ENCODE data around the gene ME3. TPM values are rescaled to one million over a fixed set of nuclear protein-coding genes. Genes with fewer than 3 reads are reported as not detected.
"Not testable (repeated sequence)": the region's sequence is repeated elsewhere in the genome, so short reads cannot be mapped to it uniquely, and the experiment has no call there.

ME3 gene
- total RNA-seq, 1 experiment from 2014 or later, result 28.7 TPM

DNA sequence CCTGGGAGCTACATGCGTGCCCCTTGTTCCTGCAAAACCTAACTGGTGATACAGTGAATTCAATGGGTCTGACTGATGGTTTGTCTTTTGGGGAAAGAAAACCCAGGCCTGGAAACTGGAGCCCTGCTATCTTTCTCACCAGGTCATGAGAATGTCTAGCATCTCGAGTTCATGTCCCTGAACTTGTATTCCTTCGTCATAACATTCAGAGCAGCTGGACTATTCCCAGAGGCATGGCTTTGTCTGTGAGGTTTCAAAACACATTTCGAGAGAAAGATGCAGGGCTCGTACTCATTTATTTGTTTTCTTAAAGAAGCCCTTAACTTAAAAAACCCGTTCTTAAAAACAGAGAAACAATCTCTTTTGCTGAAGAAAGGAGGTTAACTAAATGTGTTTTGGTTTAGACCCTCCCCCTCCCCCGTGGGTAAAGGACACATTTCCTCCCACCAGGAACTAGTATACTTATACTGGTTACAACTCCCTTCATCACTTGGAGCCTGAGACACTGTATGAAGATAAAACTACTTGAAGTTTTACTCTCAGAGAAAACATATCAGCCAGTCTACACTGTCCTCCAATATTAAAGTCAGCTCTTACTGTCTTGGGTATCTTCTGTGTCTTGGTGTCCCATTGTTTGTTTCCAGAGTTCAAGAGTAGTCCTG is 43.2 kb downstream of the ME3 start:
- in situ Hi-C loops (cut with HindIII; ENCODE audit: low sequenced_read_pairs), result no loop called here
- DNase-seq (ENCODE audit: low spot score), result no peak

DNA sequence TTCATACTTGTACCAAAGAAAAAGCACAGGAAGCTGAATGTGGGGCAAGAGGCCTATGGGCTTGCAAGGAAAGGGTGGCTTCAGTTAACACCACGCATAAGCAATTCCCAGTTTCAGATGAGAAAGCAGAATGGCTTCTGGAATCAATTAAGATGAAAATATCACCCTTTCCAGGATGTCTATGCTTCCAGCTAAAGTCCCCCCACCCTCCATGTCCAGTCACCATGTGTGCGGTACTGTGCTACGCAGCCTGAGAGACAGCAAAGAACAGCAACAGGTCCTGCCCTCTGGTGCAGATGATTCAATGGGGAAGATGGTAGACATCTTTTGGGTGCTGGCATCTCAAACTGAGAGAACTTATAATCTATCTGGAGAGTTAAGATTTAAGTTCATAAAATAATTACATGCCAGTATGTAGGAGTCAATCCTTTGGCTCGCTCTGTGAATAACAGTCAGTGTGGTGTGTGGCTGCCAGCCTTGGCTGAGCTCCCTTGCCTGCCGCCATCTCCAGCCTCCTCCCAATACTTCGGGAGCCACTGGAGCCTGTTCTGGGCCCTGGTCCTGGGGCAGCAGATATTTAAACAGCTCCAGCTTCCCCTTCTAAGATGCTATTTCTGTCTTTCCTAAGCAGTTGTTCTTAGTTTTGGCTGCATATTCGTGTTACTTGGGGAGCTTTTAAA is 44.5 kb downstream of the ME3 start:
- in situ Hi-C loops (cut with HindIII; ENCODE audit: low sequenced_read_pairs), result no loop called here
- no peak for DNase-seq (ENCODE audit: low spot score)

DNA sequence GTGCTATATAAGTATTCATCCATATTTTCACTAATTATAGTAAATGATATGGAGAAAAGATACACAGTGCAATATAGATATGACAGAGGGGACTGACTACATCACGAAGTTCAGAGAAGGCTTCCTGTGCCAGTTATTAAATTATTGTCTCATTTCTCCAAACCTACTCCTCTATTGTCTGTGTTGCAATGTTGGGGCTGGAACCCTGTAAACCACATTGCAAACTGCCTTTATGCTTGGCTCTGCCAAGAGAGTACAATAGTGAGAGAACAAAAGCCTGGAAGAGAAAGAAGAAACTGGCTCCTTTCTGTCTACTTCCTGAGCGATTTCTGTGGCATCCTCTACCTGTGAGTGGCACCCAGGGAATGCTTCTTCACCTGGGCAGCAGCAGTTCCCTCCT is 46.4 kb downstream of the ME3 start:
- in situ Hi-C loops (cut with HindIII; ENCODE audit: low sequenced_read_pairs), result no loop called here
- DNase-seq (ENCODE audit: low spot score), result no peak

DNA sequence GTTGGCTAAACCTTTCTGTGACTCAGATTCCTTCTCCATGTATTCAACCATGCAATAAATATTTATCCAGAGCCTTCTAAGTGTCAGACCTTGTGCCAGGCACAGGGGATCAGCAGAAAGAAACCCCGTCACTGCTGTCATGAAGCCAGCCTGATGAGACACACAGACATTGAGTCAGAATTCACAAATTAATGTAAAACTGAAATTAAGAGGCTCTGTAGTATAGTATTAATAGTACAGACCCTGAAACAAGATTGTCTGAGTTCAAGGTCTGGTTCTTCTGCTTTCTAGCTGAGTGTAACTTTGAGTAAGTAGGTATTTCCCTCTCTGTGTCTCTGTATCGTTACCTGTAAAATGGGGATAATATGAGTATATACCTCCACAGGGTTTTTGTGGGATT is 46.9 kb downstream of the ME3 start:
- DNase-seq (ENCODE audit: low spot score), result no peak
- in situ Hi-C loops (cut with HindIII; ENCODE audit: low sequenced_read_pairs), result no loop called here

DNA sequence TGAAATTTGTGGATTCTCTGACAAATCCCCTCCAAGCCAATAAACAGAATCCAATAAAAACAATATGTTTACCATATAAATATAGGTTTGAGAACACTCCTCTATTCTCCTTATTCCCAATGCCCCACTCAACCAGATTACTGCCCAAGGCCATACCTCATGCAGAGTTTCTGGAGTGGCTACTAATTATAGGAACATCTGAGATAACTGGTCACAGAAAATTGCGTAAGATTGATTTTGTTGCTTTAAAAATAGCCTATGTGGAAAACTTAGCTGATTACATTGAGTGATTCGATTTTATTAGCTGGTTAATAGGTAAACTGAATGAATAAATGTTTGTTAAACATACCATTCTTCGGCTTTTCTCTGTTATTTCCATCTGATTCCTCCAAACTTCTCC is 48.0 kb downstream of the ME3 start:
- no peak for DNase-seq (ENCODE audit: low spot score)
- in situ Hi-C loops (cut with HindIII; ENCODE audit: low sequenced_read_pairs), result no loop called here

DNA sequence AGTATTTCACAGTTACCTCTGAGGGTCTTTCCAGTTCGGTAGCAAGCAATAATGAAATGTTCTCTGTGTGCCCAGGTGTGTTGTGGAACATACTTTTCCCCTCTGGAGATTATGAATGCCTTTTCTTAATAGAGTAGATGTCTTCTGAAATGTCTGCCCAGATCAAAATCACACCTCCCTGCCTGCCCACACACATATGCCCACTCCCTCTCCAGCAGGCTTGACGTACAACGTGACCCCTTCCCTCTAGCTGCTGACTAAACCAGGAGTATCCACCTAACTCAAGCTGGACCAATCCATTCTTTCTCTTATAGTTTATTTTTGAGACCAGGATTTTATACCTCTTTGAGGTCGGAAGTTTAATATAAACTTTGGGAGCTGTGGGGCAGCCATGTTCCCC is 48.7 kb downstream of the ME3 start:
- DNase-seq (ENCODE audit: low spot score), result no peak
- in situ Hi-C loops (cut with HindIII; ENCODE audit: low sequenced_read_pairs), result no loop called here

DNA sequence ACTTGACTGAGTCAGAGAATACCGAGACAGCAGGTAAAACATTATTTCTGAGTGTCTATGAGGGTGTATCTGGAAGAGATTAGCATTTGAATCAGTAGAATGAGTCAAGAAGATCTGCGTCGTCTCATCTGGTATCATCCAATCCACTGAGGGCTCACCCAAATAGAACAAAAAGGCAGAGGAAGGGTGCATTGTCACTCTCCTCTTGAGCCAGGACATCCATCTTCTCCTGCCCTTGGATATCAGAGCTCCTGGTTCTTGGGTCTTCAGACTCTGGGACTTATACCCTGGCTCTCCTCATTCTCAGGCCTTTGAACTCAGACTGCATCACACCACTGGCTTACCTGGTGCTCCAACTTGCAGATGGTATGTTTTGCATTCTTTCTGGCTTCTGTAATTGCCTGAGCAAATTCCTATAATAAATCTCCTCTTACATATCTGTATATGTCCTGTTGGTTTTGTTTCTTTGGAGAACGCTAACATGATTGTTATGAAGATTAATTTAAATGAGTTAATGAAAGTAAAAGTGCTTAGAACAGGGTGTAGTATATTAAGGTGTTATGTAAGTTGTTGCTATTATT is 49.3 kb downstream of the ME3 start:
- DNase-seq (ENCODE audit: low spot score), result no peak
- in situ Hi-C loops (cut with HindIII; ENCODE audit: low sequenced_read_pairs), result no loop called here

DNA sequence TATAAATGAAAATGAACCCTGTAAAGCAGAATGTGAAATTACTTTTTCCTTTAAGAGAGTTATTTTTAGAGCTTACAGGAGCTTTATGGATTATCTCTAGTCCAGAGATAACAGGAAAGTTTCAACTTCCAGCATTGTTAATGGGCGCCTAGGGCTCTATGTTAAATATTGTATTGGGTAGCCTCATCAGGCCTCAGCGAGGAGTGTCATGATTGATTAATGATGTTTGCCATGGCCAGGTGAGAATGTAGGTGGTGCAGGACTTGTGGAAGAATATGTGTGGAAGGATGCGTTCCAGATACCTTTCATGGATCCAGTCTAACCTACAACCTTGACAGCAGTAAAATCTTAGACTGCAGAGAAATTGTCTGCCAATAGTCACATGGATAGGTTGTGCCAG is 50.6 kb downstream of the ME3 start:
- no peak for DNase-seq (ENCODE audit: low spot score)
- in situ Hi-C loops (cut with HindIII; ENCODE audit: low sequenced_read_pairs), result no loop called here

DNA sequence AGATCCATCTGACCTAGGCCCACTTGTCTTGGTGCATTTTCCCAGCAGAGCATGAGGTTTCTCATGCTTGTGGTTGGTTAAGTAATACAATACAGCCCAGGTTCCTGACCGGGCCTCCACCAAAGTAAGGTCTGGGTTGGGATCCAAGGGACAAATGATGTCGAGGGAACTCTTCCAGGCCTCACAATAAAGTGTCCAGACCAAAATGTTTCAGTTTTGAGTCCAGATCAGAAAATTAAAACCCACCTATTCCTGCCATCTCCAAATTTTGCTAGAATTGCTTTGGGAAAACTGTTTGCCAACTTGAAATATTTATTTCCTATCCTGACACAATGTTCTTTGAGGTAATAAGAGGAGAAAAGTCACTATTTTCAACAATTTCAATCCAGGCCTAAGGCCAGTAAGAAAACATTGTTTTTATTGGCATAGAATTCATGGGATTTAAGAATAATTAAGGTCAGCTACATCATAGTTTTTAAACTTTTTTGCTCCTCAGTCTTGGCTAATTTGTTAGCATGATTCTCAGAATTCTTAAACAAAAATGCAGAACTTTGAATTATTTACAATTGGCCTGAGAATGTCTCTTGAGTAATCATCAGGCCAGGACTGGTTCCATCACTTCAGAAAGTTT is 51.4 kb downstream of the ME3 start:
- in situ Hi-C loops (cut with HindIII; ENCODE audit: low sequenced_read_pairs), result no loop called here
- DNase-seq (ENCODE audit: low spot score), result no peak

DNA sequence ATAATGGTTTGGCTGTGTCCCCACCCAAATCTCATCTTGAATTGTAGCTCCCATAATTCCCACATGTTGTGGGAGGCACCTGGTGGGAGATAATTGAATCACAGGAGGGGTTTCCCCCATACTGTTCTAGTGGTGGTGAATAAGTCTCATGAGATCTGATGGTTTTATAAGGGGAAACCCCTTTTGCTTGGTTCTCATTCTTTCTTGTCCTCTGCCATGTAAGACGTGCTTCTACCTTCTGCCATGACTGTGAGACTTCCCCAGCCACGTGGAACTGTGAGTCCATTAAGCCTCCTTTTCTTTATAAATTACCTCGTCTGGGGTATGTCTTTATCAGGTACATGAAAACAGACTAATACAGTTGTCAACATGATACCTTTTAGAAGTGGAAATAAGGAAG is 53.0 kb downstream of the ME3 start:
- in situ Hi-C loops (cut with HindIII; ENCODE audit: low sequenced_read_pairs); DNase-seq (ENCODE audit: low spot score): not testable (repeated sequence)

DNA sequence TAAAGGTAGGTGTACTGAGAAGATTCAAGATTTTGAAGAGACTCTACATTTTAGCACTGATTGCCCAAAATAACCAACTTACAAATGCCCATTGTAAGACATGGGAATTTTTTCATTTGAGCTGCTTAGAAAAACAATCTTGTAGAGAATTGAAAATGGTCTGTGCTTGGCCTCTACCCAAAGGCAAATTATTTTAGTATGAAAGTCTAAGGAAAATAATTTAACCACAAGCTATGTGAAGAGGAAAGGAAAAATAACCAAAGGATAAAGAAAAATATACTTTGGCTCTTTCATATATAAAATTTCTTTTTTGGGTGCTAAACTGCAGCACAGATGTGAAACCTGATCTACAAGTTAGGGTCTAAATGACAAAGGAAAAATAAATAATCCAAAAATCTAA is 54.9 kb downstream of the ME3 start:
- in situ Hi-C loops (cut with HindIII; ENCODE audit: low sequenced_read_pairs), result no loop called here
- no peak for DNase-seq (ENCODE audit: low spot score)

DNA sequence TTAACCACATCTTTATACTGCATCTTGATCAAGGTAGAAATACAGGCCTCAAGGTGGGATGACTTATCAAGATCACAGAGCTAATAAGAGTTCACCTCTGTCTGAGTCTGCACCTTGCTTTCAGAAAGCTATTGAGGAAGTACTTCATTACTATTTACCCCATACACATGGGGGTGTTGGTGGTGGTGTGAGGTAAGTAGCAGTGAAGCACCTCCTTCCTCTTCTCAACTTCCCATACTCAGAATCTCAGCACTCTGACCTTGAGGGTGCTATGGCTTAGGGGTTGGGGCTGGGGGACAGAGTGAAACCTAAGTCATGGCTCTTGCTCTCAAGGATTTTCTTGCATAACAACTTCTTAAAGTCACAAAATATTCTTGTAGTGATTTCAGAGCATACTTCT is 56.9 kb downstream of the ME3 start:
- no peak for DNase-seq (ENCODE audit: low spot score)
- in situ Hi-C loops (cut with HindIII; ENCODE audit: low sequenced_read_pairs), result no loop called here

DNA sequence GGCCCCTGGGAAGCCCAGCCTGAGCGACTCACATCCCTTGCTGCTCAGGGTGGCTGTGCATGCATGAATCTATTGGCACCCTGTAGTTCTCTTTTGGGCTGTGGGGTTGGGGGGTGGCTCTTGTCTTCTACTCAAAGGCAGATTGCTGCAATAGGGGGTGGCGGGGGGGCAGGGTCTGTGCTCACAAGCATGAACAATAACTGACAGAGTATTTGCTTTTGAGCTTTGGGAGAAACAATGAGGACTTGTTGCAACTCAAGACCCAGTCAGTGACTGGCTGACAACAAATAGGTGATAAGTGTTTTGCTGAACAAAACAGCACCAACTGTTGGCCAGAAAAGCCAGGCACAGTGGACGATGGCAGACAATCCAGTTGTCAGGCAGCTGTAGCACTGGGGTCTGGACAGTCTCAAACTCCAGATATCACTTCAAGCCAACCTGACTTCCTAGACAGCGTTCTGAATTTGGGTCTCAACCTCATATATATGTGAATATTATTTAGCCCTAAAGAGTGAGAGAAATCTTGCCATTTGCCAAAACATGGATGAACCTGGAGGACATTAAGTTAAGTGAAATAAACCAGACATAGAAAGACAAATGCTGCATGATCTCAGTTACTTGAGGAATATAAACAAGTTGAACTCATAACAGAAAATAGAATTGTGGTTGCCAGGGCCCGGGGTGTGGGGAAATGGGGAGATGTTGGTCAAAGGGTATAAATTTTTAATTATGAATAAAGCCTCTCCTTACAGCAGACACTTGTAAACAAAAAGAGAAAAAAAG is 61.7 kb downstream of the ME3 start:
- in situ Hi-C loops (cut with HindIII; ENCODE audit: low sequenced_read_pairs), result no loop called here
- no peak for DNase-seq (ENCODE audit: low spot score)

DNA sequence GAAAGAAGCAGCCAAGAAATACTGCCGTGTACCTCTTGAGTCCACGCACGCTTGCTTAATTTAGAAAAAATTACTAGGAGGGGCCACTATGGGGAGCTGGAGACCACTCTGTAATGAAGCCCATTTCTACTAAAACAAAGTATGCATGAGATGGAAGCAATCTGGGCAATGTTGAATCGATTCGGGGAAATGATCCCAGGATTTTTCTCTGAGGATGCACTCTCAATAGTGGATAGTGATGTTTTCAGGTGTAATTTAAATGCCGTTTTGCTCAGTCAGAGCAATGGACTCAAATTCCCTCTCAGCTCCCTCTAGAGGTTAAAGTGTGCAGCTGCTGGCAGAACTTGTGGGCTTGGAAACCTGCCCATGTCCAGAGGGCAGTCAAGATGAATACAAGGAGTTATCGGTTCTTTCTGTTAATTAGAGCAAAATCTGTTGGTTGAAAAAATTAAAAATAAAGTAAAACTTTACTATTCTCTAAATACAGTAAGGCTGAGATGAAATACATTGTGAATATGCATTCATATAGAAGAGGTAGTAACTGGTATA is 64.1 kb downstream of the ME3 start:
- DNase-seq (ENCODE audit: low spot score), result peak; percentile 83
- in situ Hi-C loops (cut with HindIII; ENCODE audit: low sequenced_read_pairs), result no loop called here

DNA sequence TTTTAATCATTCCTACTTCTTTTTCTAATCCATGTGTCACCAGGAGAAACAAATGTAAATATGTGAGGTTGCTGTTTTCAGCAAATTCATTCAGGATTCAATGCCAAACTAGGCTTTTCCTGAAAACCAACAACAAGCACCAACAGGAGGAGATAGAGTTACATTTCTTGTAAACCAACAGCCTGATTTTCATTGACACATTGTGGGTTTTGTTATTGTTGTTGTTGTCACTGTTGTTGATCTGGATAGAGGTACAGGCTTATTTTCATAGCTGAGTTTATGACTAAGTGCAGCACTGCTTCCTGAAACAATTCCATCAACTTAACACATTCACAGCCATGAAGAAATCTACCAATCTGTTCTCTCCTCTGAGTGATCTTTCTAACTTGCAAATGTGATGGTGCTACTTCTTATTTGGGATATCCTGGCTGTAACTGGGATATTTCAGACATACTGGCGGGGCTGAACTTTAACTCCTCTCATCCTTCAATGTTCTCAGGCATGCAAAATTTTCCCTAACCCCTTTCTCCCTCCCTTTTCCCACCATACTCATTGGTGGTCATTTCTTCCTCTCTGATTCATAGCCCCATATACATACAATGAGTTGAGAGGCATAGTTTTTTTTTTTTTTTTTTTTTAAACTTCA is 65.5 kb downstream of the ME3 start:
- in situ Hi-C loops (cut with HindIII; ENCODE audit: low sequenced_read_pairs), result no loop called here
- no peak for DNase-seq (ENCODE audit: low spot score)

DNA sequence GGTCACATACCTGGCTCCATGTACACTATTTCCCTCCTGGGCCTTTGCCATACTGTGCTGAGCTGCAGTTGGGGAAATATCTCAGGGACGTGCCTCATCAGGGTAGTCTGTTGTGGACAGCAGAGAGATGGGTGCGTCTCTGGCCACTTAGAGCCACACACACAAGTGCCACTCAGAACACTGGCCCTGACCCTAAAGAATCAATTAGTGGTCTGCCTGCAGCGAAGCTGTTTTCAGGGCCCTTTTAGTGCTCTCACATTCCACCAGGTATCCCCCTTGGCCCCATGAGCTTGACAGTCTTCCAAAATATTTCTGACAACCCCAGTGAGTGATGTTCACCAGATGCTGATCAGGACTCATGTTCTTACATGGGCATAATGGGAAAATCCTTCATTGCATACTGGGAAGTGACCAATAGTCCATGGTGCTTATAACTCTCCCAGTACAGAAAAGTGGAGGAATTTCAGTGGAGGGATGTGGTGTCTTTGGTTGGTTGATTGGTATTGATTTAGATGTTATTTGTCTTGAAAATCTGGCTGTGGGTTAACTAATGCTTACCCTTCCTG is 66.1 kb downstream of the ME3 start:
- no peak for DNase-seq (ENCODE audit: low spot score)
- in situ Hi-C loops (cut with HindIII; ENCODE audit: low sequenced_read_pairs), result no loop called here

DNA sequence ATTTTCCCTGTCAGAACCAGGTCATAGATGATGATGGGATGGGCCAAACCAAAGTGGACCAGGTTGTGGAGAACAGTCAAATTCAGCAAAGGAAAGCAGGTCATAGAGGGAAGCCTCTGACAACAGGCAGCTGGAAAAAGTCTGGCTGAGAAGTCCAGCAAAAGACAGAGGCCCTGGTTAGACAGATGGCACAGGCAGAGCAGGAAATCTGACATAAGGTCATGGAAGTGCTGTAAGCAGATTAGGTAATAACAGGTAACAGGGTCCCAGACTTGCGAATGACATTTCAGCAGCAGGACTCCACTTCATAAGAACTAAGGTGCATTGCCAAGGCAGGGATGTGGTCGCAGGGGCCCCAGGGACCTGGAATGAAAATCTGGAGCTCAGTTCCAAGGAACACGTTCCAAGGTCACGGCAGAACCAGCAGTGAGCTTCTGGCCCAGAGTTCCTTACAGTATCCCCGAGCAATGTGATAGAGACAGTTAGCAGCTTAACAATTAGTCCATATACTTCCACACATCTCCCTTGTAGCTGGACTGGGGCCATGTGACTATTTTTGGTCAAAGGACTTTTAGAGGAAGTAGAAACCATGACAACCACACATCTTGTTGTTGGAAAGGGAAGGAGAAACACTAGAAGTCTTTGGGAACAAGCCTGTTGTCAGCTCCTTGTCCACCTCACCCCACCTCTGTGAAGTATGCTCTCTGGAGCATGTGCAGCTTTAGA is 75.4 kb downstream of the ME3 start:
- peak; percentile 41 for DNase-seq (ENCODE audit: low spot score)
- in situ Hi-C loops (cut with HindIII; ENCODE audit: low sequenced_read_pairs), result no loop called here

DNA sequence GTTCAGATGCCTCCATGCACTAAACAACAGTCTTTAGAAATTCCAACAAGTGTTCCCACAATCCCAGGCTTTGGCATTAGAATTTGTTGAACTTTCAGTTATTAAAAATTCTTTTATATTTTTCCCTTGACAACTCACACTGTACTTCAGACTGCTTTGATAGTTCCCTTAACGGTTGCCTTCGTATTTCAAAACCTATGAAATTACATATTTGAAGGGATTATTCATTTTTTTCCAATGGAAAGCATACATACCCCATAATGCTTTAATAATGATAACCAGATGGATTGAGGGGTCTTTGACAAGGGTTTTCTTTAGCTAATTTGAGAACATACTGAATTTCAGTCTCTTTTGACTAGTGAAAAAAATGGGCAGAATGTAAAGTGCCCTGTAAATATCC is 76.5 kb downstream of the ME3 start:
- in situ Hi-C loops (cut with HindIII; ENCODE audit: low sequenced_read_pairs), result no loop called here
- DNase-seq (ENCODE audit: low spot score), result no peak
